HepG2 (cell line): ENCODE data around the gene CRK. TPM values are rescaled to one million over a fixed set of nuclear protein-coding genes. Genes with fewer than 3 reads are reported as not detected.

ENCODE experiments used
- CEBPB ChIP-seq: IDR thresholded peaks from 2 replicates; pipeline ENCODE4 v1.6.1; 2011; ENCODE audit warnings: low read depth, low read length, improper control_type of control experiment, borderline replicate concordance
- EZH2 ChIP-seq: conservative IDR thresholded peaks from 2 replicates; pipeline ENCODE4 v1.6.1; 2012; ENCODE audit warnings: mild to moderate bottlenecking, low read depth, low read length, moderate library complexity
- FOSL2 ChIP-seq: sonication (generic); formaldehyde crosslinking; IDR thresholded peaks from 2 replicates; pipeline ENCODE4 v1.4.0; 2020; ENCODE audit warnings: missing genetic modification reagents
- HNRNPL ChIP-seq: fragments of 200-400 bp; formaldehyde crosslinking; IDR thresholded peaks from 2 replicates; pipeline ENCODE4 v1.6.1; 2017; ENCODE audit warnings: mild to moderate bottlenecking, low read depth, low read length
- MATR3 ChIP-seq: sonication (generic); formaldehyde crosslinking; IDR thresholded peaks from 2 replicates; pipeline ENCODE4 v1.4.0; 2020; ENCODE audit warnings: missing genetic modification reagents
- NR2F2 ChIP-seq: IDR thresholded peaks from 2 replicates; pipeline ENCODE4 v1.6.1; 2012; ENCODE audit warnings: low read depth, inconsistent platforms, borderline replicate concordance
- RFXAP ChIP-seq: sonication (generic); formaldehyde crosslinking; IDR thresholded peaks from 2 replicates; pipeline ENCODE4 v1.4.0; 2020; ENCODE audit warnings: missing genetic modification reagents, borderline replicate concordance
- RXRA ChIP-seq: sonication (generic); formaldehyde crosslinking; IDR thresholded peaks from 2 replicates; pipeline ENCODE4 v1.5.1; 2020; ENCODE audit warnings: missing genetic modification reagents
- ZBTB7B ChIP-seq: sonication (generic); formaldehyde crosslinking; IDR thresholded peaks from 2 replicates; pipeline ENCODE4 v1.4.0; 2020; ENCODE audit warnings: missing genetic modification reagents
- ZNF207 ChIP-seq: fragments of 450-650 bp; IDR thresholded peaks from 2 replicates; pipeline ENCODE4 v1.6.1; 2016; ENCODE audit warnings: antibody characterized with exemption, borderline replicate concordance
- ZNF33B ChIP-seq: sonication (generic); formaldehyde crosslinking; IDR thresholded peaks from 2 replicates; pipeline ENCODE4 v1.5.1; 2020; ENCODE audit warnings: mild to moderate bottlenecking, missing genetic modification reagents
- ZNF510 ChIP-seq: sonication (generic); formaldehyde crosslinking; IDR thresholded peaks from 2 replicates; pipeline ENCODE4 v1.4.0; 2020; ENCODE audit warnings: low read depth, mild to moderate bottlenecking, missing genetic modification reagents
- ZNF713 ChIP-seq: sonication (generic); formaldehyde crosslinking; IDR thresholded peaks from 2 replicates; pipeline ENCODE4 v1.4.0; 2020; ENCODE audit warnings: mild to moderate bottlenecking, missing genetic modification reagents
- polyA plus RNA-seq, 8 experiments: library from polyadenylated mRNA; depleted of rRNA in 3 of 8; stranded (reverse) in 7 of 8; unstranded in 1 of 8; fragments of >200 nt; fragmentation: Illumina TruSeq in 4 of 8; extraction: Trizol in 4 of 8; gene quantifications; 2 replicates each; pipeline versions ENCODE4 v1.2.1 to v1.2.3, GENCODE V29; 2011 to 2016; ENCODE audit warnings: low read depth in 4 of 8, missing spikeins in 1 of 8, mixed read lengths in 1 of 8; ENCODE audit not compliant: insufficient read depth in 1 of 8
- total RNA-seq, 5 experiments: library from RNA; depleted of rRNA; stranded (reverse); fragments of >200 nt; fragmentation: Illumina TruSeq; extraction: Trizol; gene quantifications; 2 replicates each; pipeline ENCODE4 v1.2.3, GENCODE V29; 2016; ENCODE audit warnings: low read depth in 1 of 5
- TF ChIP-seq, protein P1 (sequence below): sonication (generic); formaldehyde crosslinking; IDR thresholded peaks from 2 replicates; pipeline ENCODE4 v1.5.0; 2020; ENCODE audit warnings: missing genetic modification reagents
- TF ChIP-seq, protein P2 (sequence below), 2 experiments: IDR thresholded peaks; 2 replicates each; pipeline ENCODE4 v1.6.1; 2011 to 2012; ENCODE audit warnings: low read length in 2 of 2, borderline replicate concordance in 1 of 2, low read depth in 1 of 2, mild to moderate bottlenecking in 1 of 2, moderate library complexity in 1 of 2
- TF ChIP-seq, protein P3 (sequence below): IDR thresholded peaks from 2 replicates; pipeline ENCODE4 v1.6.1; 2016; ENCODE audit warnings: low read depth, control low read depth
- TF ChIP-seq, protein P4 (sequence below): IDR thresholded peaks from 2 replicates; pipeline ENCODE4 v1.6.1; 2016; ENCODE audit warnings: missing genetic modification reagents, missing compliant biosample characterization
- TF ChIP-seq, protein P5 (sequence below): IDR thresholded peaks from 2 replicates; pipeline ENCODE4 v1.6.1; 2016; ENCODE audit warnings: missing compliant biosample characterization, missing genetic modification reagents, borderline replicate concordance
- TF ChIP-seq, protein P6 (sequence below): IDR thresholded peaks from 2 replicates; pipeline ENCODE4 v1.6.1; 2018; ENCODE audit warnings: missing genetic modification reagents

Gene CRK
- total and polyA plus RNA-seq, 2 of the 13 experiments (the other 11 are each of a cell fraction or from before 2014, with no cell fraction given) = 47.4 to 54.2 TPM

DNA sequence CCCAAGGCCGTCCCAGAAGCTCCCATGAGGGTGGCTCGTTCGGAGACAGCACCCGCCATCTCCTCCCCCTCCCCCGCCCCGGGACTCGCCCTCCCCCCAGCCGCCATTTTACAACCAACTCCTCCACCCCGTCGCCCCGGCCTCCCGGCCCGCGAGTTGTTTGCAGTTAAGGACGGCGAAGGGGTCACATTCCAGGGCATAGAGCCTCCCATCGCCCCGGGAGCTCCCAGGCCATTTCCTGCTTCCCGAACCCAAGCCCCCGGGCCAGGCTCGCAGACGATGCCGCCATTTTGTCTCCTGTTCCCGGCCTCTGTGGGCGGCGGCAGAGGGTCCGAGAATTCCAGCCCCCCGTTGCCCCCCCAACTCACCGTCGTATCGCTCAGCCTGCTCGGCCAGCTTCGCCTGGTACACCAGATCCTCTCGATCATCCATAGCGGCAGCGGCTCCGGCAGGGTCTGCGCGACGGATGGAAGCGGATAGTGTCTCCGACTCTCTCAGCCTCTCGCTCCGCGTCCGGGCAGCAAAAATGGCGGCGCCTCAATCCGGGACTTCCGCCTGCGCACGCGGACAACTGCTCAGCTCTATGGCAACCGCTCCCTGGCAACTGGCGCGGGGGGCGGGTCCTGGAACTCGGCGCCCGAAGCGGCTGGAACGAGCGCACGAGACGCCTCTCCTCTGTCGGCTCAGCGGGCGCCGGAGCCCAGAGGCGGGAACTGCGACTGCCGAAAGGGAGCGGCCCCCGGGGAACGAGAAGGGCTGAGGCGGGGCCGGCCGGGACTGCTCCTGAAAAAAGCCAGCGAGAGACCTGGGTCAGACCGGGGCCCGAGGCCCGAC lies 56.1 kb downstream of the CRK start, which contains the start of gene YWHAE (continued):
- TF ChIP-seq RFXAP (CRISPR knock-in tag) (no peak), ZNF510 (CRISPR knock-in tag) (0 out of 2 replicates have a peak, but pooled peaks have one; percentile 35), EZH2 (no peak), FOSL2 (CRISPR knock-in tag) (no peak; the same call in 1 of the 2 replicates), MATR3 (no peak), ZNF33B (CRISPR knock-in tag) (peak; percentile 93), ZNF207 (no peak), NR2F2 (no peak; the same call in 1 of the 2 replicates), RXRA (CRISPR knock-in tag) (peak; percentile 24; the same call in 1 of the 2 replicates), ZBTB7B (CRISPR knock-in tag) (no peak), HNRNPL (peak; percentile 75; the same call in 1 of the 2 replicates), CEBPB (no peak), ZNF713 (CRISPR knock-in tag) (0 out of 2 replicates have a peak, but pooled peaks have one; percentile 46)
- TF ChIP-seq, protein P1, sequence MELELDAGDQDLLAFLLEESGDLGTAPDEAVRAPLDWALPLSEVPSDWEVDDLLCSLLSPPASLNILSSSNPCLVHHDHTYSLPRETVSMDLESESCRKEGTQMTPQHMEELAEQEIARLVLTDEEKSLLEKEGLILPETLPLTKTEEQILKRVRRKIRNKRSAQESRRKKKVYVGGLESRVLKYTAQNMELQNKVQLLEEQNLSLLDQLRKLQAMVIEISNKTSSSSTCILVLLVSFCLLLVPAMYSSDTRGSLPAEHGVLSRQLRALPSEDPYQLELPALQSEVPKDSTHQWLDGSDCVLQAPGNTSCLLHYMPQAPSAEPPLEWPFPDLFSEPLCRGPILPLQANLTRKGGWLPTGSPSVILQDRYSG = no peak
- TF ChIP-seq, protein P2, sequence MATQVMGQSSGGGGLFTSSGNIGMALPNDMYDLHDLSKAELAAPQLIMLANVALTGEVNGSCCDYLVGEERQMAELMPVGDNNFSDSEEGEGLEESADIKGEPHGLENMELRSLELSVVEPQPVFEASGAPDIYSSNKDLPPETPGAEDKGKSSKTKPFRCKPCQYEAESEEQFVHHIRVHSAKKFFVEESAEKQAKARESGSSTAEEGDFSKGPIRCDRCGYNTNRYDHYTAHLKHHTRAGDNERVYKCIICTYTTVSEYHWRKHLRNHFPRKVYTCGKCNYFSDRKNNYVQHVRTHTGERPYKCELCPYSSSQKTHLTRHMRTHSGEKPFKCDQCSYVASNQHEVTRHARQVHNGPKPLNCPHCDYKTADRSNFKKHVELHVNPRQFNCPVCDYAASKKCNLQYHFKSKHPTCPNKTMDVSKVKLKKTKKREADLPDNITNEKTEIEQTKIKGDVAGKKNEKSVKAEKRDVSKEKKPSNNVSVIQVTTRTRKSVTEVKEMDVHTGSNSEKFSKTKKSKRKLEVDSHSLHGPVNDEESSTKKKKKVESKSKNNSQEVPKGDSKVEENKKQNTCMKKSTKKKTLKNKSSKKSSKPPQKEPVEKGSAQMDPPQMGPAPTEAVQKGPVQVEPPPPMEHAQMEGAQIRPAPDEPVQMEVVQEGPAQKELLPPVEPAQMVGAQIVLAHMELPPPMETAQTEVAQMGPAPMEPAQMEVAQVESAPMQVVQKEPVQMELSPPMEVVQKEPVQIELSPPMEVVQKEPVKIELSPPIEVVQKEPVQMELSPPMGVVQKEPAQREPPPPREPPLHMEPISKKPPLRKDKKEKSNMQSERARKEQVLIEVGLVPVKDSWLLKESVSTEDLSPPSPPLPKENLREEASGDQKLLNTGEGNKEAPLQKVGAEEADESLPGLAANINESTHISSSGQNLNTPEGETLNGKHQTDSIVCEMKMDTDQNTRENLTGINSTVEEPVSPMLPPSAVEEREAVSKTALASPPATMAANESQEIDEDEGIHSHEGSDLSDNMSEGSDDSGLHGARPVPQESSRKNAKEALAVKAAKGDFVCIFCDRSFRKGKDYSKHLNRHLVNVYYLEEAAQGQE (IDR thresholded peaks at IDR 0.05; ENCODE audit: borderline replicate concordance in 1 of 2, low read depth in 1 of 2, low read length in 2 of 2) = peak in 1 of 2 experiments; percentile 62; a peak in 1 of 4 replicates
- TF ChIP-seq, protein P3, sequence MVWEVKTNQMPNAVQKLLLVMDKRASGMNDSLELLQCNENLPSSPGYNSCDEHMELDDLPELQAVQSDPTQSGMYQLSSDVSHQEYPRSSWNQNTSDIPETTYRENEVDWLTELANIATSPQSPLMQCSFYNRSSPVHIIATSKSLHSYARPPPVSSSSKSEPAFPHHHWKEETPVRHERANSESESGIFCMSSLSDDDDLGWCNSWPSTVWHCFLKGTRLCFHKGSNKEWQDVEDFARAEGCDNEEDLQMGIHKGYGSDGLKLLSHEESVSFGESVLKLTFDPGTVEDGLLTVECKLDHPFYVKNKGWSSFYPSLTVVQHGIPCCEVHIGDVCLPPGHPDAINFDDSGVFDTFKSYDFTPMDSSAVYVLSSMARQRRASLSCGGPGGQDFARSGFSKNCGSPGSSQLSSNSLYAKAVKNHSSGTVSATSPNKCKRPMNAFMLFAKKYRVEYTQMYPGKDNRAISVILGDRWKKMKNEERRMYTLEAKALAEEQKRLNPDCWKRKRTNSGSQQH (CRISPR knock-in tag) = peak; percentile 85; the same call in 1 of the 2 replicates
- TF ChIP-seq, protein P4, sequence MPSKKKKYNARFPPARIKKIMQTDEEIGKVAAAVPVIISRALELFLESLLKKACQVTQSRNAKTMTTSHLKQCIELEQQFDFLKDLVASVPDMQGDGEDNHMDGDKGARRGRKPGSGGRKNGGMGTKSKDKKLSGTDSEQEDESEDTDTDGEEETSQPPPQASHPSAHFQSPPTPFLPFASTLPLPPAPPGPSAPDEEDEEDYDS = peak; percentile 66
- TF ChIP-seq, protein P5, sequence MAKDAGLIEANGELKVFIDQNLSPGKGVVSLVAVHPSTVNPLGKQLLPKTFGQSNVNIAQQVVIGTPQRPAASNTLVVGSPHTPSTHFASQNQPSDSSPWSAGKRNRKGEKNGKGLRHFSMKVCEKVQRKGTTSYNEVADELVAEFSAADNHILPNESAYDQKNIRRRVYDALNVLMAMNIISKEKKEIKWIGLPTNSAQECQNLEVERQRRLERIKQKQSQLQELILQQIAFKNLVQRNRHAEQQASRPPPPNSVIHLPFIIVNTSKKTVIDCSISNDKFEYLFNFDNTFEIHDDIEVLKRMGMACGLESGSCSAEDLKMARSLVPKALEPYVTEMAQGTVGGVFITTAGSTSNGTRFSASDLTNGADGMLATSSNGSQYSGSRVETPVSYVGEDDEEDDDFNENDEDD (CRISPR knock-in tag) = peak; percentile 90; the same call in 1 of the 2 replicates
- TF ChIP-seq, protein P6, sequence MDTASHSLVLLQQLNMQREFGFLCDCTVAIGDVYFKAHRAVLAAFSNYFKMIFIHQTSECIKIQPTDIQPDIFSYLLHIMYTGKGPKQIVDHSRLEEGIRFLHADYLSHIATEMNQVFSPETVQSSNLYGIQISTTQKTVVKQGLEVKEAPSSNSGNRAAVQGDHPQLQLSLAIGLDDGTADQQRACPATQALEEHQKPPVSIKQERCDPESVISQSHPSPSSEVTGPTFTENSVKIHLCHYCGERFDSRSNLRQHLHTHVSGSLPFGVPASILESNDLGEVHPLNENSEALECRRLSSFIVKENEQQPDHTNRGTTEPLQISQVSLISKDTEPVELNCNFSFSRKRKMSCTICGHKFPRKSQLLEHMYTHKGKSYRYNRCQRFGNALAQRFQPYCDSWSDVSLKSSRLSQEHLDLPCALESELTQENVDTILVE = peak; percentile 44; the same call in 1 of the 2 replicates
